Stimulated activated CD8-positive, alpha-beta memory T cell treated with anti-CD3 and anti-CD28 coated beads, Interleukin-2, amount 100 ng/mL, for 1 hour (primary cell): ENCODE measurements around the gene S100A8.

Source experiments
- DNase-seq, 2 donors: peaks; one replicate each; pipeline ENCODE4 v3.0.0-alpha.2; 2020; ENCODE audit warnings: low read depth in 2 of 2

Gene S100A8

GRCh38 chr1:153362187-153362775 lies 28.6 kb downstream of the S100A8 start:
- DNase-seq, result no peak

- no peak for DNase-seq
These were observed 29.3 kb downstream of the S100A8 start for GRCh38 chr1:153361480-153362109.

GRCh38 chr1:153360592-153361479 lies 30.0 kb downstream of the S100A8 start:
- DNase-seq, result no peak

- no peak for DNase-seq
These were observed 30.7 kb downstream of the S100A8 start for GRCh38 chr1:153360190-153360589.

- DNase-seq, result no peak
These were observed 31.6 kb downstream of the S100A8 start for GRCh38 chr1:153359241-153359640.

- DNase-seq, result no peak
These were observed 32.2 kb downstream of the S100A8 start for GRCh38 chr1:153358691-153358975.

- DNase-seq, result no peak
These were observed 32.8 kb downstream of the S100A8 start, which contains the start of gene S100A9 for GRCh38 chr1:153357853-153358690. Gene S100A9, plus strand, starts transcription at chr1:153357854. Its CDS starts 430 bp downstream, at chr1:153358284.

GRCh38 chr1:153357076-153357852 lies 33.6 kb downstream of the S100A8 start:
- no peak for DNase-seq

GRCh38 chr1:153356392-153357075 lies 34.3 kb downstream of the S100A8 start:
- no peak for DNase-seq

- no peak for DNase-seq
These were observed 35.3 kb downstream of the S100A8 start for GRCh38 chr1:153355445-153356071.

GRCh38 chr1:153354515-153355193 lies 36.2 kb downstream of the S100A8 start:
- DNase-seq, result no peak

GRCh38 chr1:153353226-153353947 lies 37.5 kb downstream of the S100A8 start:
- no peak for DNase-seq

- DNase-seq, result peak; percentile 19 to 41
These were observed 38.4 kb downstream of the S100A8 start for GRCh38 chr1:153352523-153352922.

GRCh38 chr1:153350321-153350957 lies 40.4 kb downstream of the S100A8 start:
- no peak for DNase-seq

GRCh38 chr1:153349363-153350320 lies 41.2 kb downstream of the S100A8 start:
- DNase-seq, result no peak

- DNase-seq, result no peak
These were observed 42.1 kb downstream of the S100A8 start, which contains the start of gene PGLYRP4 for GRCh38 chr1:153348511-153349362. Gene PGLYRP4, minus strand, starts transcription at chr1:153348841. Its CDS starts 909 bp downstream, at chr1:153347932.
